ENCODE results near the gene BID. TPM values are rescaled to one million over a fixed set of nuclear protein-coding genes. Genes with fewer than 3 reads are reported as not detected.

BID gene
- total and polyA plus RNA-seq, 5 donors from 2014 or later: 17.6 to 84.0 (median 64.3) TPM

Other genes with a start within 250 kb of the BID start
- not detected for gene SLC25A18, start 211.0 kb downstream of the BID start, total RNA-seq
- under 1 TPM in 1 of 4 donors, not detected in 3; 0.09 TPM for gene SLC25A18, start 211.0 kb downstream of the BID start, polyA plus RNA-seq
- gene ATP6V1E1, start 145.7 kb downstream of the BID start, total RNA-seq: 68.6 TPM
- gene ATP6V1E1, start 145.7 kb downstream of the BID start, polyA plus RNA-seq: 100 to 1,000 TPM; 114 to 138 (median 127) TPM
- 24.5 TPM for gene BCL2L13, start 135.7 kb downstream of the BID start, total RNA-seq
- 10 to 100 TPM; 37.0 to 43.8 (median 39.8) TPM for gene BCL2L13, start 135.7 kb downstream of the BID start, polyA plus RNA-seq

All from CD4-positive, CD25-positive, alpha-beta regulatory T cell (primary cell).